HG02870 (cell line): ENCODE results near the gene TMEM239.
"Not testable (repeated sequence)": the region's sequence is repeated elsewhere in the genome, so short reads cannot be mapped to it uniquely, and the experiment has no call there.

Experiments used
- ATAC-seq: cut with Tn5 transposase; IDR thresholded peaks from one replicate; pipeline ENCODE4 v1.9.1; 2021; ENCODE audit warnings: mild to moderate bottlenecking, moderate library complexity; ENCODE audit not compliant: unreplicated experiment

The TMEM239 gene

DNA sequence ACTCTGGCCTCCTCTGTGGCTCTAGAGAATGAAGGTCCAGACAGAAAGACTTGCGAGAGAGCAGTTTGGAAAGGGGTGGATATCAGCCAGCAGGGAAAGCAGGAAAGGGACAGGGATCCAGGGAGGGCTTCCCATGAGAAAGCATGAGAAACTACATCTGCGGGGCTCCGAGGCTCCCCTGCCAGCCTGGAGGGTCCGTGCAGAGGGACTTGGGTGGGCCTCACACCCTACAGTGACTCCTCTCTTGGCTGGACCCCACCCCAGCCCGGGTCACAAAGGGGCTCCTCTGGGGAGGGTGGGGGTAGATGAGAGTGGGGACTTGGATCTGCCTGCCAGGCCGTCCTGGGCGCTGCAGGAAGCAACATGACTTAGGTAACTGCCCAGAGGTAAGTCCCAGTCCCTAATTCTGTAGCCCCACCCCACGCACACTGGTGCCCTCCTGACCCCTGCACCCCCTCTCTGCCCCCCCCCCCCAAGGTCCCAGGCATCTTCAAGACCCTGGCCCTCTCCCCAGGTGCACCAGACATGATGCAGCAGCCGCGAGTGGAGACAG, at the start of gene TMEM239:
Gene TMEM239 (plus strand): TSS at position 335 of the 553 bp plus-strand sequence. CDS start 191 bp downstream, at position 526.
- ATAC-seq = no peak

DNA sequence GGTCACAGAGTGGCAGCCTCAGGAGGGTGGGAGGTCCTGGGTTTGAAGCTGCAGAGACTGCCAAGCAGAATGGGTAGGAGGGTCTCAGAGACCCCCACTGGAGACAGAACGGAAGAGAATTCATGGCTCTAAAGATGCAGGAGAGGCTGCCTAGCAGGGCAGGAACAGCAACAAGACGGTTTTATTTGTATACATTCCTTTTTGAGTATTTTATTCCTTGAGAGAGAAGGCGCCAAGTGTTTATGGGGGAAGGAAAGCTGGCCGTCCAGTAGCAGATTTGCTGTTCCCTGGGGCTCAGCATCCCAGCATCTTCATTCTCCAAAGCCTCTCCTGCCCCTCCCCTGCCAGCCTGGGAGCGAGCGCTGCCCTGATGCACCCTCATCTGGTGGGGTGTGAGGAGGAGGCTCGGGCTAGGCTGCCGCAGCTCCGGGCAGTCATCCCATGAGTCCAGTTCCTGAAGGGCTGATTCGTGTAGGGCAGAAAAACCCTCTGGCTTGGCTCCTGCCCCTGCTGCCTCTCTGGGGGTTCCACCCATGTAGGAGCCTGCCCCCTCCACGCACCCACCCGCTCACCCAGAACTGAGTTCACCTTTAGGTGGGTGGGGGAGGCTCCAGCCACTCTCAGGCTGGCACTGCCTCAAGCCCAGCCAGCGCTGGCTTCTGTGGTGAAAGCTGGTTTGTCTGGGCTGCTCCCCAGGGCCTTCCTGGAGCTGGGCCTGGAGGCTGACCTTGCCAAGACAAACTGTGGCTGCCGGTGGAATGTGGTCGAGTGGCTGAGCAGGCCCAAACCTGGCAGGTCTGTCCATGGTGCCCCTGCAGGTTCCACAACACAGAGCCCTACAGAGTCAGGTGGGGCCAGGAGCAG, 48.2 kb upstream of the TMEM239 start:
- ATAC-seq = no peak

DNA sequence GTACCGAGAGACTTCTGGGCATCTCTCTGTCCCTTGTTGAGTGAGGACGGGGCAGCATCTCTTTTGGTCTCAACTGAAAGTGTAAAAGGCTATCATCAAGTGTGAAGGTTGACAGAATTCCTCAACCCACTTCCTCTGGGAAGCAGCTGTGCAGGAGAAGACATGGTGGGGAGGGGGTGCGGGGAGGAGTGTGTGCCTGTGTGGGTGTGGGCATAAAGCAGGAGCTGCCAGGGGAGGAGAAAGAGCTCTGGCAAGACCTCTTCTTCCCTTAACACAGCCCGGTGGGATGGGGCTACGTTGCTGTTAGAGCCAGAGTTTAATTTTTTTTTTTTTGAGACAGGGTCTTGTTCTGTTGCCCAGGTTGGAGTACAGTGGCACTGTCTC, 47.5 kb upstream of the TMEM239 start:
- no peak for ATAC-seq

DNA sequence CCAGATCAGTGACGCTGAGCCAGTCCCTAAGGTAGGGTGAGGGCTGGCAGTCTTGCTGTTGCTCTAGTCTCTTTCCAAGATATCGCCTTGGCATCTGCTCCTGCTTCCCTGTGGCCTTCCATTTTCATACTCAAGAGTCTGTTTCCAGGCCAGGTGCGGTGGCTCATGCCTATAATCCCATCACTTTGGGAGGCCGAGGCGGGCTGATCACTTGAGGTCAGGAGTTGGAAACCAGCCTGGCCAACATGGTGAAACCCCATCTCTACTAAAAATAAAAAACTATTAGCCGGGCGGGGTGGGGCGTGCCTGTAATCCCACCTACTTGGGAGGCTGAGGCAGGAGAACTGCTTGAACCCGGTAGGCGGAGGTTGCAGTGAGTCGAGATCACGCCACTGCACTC, 46.1 kb upstream of the TMEM239 start:
- not testable (repeated sequence) for ATAC-seq

DNA sequence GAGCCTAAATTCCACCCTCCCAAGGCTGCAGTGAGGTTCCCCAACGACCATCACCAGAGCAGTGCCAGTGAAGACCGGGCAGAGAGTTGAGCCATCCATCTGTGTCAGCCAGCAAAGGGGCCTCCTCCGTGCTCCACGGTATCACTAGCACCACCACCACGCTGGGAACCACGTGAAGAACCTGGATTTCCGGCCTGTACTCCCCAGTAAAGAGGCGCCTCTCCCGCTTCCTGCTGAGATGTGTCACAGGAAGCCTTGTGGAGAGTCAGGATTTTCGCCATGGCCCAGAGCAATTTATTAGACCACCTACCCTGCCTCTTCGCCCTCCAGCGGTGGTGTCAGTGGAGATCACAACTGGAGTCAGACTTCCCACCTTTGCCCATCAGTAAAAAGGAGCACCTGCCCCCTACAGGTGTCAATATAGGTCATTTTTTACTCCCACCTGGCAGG, 44.5 kb upstream of the TMEM239 start:
- no peak for ATAC-seq

DNA sequence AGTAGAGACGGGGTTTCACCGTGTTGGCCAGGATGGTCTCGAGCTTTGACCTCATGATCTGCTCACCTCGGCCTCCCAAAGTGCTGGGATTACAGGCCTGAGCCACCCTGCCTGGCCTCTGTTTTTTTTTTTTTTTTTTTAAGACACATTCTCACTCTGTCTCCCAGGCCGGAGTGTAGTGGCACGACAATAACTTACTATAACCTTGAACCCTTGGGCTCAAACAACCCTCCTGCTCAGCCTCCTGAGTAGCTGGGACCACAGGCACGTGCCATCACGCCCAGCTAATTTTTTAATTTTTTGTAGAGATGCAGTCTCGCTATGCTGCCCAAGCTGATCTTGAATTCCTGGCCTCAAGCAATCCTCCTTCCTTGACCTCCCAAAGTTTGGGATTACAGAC, 42.4 kb upstream of the TMEM239 start:
- no peak for ATAC-seq

DNA sequence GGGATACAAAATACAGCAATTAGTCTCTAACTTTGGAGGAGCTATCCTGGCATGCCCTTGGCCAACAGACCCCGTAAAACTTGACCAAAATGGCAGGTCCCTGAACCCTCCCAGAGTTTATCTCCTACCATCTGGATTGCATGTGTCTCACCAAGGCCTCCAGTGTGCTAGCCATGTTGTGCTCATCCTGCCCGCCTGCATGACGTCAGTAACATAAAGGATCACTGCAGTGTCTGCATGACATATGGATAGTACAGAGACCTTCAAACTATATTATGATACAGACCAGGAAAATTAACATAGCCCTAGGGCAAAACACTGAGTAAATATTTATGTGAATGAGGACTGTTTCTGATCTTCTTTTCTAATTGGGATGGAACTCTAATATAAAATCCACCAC, 41.0 kb upstream of the TMEM239 start:
- no peak for ATAC-seq

DNA sequence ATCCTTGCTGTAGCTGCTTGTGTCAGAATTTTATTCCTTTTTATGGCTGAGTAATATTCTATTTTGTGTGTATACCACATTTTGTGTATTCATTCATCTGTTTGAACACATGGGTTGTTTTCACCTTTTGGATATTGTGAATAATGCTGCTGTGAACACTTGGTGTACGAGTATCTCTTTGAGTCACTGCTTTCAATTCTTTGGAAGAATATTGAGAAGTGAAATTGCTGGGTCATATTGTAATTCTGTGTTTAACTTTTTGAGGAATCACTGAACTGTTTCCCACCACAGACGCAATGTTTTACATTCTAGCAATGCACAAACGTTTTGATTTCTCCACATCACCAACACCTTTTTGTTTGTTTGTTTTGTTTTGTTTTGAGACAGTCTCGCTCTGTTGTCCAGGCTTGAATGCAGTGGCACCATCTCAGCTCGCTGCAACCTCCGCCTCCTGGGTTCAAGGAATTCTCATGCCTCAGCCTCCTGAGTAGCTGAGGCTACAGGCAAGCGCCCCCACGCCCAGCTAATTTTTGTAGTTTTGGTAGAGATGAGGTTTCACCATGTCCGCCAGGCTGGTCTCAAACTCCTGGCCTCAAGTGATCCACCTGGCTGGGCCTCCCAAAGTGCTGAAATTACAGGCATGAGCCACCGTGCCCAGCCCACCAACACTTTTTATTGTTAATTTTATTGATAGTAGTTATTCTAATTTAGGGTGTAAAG, 37.4 kb upstream of the TMEM239 start:
- no peak for ATAC-seq

DNA sequence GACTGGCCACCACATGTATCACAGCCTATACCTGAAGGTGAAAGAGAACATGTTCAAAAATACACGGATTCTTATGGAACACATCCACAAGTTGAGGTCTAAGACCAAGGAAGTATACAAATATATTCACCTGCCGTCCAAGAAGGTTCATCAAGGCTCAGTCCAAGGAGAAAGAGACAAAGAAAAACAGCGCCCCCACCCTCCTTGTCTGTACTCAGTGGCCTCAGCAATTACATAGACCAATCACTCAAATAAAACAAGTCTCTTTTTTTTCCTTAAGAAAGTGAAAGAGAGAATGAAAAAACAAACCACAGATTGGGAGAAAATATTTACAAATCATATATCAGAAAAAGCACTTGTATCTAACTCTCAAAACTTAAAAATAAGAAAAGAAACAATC, 35.2 kb upstream of the TMEM239 start:
- no peak for ATAC-seq

DNA sequence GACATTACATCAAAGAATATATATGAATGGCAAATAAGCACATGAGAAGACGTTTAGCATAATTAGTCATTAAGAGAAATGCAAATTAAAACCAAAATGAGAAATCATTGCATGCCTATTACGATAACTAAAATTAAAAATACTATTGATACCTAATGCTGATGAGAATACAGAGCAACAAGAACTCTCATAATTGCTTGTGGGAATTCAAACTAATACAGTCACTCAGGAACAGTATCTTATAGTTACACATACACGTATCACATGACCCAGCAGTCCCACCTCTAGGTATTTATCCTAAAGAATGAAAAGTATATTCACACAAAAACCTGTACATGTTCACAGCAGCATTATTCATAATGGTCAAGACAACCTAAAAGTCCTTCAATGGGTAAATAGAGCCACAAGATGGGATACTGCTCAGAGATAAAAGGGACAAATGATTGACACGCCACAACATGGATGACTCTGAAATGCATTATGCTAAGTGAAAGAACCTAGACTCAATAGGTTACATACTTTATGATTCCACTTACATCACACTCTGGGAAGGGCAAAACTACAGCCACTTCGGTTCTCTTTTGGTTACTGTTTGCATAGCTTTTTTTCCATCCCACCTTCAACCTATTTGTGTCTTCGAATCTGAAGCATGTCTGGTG, 32.1 kb upstream of the TMEM239 start:
- no peak for ATAC-seq

DNA sequence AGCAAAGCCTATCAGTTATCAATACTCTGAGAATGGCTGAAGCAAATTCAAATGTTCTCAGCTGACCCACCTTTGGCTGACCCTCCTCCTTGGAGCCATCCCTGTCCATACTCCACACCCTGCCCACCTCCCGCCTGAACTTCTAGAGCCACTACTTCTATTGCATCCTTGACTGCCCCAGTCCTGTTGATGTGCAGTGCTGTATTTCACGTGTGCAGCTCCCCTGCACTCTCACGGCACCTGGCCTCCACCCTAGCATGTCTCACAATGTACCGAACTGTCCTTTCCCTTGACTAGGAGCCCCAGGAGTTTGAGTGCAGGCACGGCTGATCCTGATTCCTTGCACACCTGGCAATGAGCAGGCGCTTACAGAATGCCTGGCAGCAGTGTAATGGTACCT, 22.7 kb upstream of the TMEM239 start:
- no peak for ATAC-seq

DNA sequence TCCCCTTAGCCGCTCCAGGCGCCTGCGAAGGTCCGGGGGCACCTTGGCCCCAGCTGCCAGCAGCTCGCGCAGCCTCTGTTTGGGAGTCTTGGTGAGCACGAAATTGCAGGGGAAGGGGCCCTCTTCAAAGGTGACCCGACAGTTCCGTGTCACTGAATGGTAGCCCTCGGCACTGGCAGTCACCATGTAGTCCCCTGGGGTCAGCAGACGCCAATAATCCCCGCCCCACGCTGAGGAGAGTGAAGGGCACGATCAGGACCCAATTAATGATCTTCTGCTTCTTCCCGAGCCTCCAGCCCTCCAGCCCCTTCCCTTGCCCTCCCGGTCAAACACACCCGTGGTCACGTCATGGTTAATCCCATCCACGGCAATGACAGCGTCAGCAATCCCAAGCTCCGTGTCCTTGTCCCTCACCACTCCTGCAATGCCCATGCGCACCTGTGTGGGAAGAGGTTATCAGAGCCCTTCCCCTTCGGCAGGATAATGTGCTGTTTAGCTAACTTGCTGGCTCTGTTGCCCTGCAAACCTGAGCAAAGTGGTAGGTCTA, 21.9 kb upstream of the TMEM239 start:
- ATAC-seq = no peak

DNA sequence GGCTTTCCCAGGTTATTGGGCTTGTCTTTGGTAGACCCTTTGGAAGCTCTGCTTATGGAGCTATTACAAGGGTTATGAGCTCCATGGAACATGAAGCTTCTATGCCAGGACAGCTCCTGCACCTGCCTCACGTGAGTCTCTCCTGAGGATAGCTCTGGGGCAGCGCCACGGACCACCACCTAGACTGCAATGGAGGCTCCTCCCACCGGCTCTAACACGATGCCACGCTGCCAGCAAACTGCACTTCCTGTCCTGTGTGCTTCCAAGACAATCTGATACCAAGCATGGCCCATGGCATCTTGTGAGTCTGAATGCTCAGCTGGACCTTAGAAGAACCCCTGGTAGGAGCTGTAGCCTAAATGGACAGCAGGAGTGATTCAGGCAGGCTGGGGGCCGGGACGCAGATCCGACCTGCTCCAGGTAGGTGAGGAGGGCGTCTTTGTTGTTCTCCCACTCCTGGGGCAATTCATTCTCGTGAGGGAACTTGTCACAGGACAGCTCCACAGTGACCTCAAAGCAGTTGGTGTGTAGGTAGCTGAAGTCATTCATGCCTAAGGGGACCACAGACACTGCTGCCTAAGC, 21.2 kb upstream of the TMEM239 start:
- no peak for ATAC-seq

DNA sequence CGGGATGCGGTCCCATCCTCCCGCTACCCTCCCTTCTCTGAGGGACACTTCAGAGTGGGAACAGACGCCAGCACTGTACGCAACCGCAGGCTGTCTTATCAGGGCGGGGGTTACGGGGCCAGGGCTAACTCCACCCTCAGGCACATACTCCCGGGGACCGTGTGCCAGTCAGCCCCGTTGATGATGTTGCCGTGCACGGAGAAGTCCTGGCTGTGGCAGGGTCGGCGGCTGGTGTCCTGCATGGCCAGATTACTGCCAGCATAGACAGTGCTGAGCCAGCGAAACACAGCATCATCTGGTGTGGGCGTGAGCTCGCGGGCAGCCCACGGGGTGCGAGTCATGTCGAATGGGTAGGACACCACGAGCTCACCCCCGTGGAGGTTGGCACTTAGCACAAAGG, 20.7 kb upstream of the TMEM239 start:
- no peak for ATAC-seq

DNA sequence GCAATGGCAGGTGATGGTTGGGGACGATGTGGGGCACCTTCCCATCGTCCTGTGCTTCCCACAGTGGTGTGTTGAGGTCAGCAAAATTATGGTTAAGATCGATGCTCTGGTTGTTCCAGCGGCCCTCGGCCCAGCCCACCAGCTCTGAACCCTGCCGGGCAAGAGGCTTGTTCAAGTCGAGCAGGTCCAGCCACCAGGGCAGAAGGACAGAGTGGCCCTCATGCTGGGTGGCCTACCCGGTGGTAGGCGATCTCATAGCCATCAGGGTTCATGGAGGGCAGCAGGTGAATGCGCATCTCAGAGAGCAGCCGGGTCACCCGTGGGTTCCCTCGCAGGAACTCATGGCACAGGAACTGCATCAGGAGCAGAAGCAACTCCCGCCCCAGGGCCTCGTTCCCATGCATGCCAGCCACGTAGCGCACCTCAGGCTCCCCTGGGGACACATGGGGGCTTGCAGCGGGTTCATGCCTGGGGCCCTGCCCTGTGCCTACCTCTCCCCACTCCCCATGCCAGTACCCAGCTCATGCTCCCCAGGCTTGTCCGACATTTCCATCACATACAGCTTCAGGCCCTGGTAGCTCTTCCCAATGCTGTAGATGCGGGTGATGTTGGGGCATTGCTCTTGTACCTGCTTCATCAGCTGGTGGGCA, 20.0 kb upstream of the TMEM239 start:
- ATAC-seq = no peak

DNA sequence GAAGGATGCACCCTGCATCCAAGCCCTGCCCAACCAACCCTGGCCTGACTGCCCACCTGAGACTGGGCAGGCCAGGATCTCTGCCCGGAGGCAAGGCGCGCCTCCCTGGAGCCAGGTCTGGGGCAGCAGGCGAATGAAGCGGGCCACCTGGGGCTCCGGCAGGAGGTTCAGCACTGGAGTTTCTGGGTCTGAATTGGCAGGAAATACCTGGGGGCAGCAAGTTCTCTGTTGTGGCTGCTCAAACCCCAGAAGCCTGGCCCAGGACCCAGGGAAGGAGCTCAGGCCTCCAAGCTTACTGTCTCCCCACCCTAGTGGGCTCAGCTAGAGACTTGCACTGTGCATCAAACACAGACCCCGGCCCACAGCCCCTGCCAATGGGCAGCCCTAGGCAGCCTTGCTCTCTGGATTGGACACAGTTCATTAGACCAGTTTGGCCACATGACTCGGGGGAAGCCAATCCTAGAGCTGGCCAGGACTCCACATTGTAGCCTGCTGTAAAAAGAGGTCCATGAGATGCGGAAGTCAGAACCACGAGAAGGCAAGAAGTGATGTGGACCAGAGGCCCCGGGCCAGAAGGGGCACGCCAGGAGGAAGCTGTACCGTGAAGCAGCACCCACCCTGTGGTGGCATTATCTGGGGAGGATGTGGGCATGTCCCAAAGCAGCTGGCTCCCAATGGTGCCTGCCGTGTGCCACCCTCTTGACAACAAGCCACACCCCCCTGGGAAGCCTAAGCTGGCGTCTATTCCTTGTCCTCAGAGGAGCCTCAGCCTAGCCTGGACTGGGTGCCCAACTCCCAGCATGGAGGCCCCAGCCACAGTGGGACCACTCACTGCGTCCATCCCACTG, 18.8 kb upstream of the TMEM239 start:
- ATAC-seq = no peak

DNA sequence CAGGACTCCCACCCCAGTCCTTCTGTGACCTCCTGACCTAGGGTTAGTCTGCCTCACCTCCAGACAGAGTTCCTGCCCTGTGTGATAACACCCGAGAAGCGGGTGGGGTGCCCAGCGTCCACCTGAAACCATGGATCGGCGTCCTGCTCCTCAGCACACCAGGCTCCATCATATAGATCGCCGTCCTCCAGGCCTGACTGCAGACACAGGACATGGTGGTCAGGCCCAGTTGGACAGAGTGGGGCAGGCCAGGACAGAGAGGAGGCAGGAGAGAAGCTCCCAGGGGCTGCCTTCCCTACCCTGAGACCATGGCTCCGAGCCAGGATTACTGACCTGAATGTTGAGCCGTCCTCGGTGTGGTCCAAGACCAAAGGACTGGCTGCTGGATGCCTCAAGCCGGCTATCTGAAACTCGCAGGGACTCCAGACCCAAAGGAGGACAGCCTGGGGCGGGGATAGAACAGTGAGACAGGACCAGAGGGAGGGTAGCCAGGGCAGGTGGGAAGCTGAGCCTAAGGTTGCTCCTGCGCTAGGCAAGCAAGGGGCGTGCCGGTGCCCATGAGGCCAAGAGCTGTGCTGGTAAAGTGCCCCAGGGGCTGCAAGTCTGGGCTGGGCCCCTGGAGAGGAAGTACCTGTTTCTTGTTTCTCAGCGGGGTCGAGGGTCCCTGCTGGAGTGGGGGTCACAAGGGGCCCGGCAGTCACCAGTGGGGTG, 17.9 kb upstream of the TMEM239 start:
- no peak for ATAC-seq

DNA sequence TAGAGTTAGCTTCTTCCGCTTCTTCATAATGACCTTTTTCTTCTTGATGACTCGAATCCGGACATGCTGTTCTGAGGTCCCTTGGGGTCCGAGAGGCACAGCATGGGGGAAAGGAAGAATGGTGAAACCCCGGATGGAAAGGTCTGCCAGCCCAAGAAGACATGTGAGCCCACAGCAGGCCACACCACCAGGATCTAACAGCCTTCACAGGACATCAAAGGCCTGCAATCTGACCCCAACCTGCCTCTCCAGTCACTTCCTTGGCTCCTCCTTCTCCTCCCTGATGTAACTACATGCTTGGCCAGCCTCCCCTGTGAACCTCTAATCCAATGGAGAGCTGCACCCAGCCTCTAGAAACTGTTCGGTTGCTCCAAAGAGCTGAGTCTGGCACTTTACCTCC, 17.4 kb upstream of the TMEM239 start:
- ATAC-seq = no peak

DNA sequence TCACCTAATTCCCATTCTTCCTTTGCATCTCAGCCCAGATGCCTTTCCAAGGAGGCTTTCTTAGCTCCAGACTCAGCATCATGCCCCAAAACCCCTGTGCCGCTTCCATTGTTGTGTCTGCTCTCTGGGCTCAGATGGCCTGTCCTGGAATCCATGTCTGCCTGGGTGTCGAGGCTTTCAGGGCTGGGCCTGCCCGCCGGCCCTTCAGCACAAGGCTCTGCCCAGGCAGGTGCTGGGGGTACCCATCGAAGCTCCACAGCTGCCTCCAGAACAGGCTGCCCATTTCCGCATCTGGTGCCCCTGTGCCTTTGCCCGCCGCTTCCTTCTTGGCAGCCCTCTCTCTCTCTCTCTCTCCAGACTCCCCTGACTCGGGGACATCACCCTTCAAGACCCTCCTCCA, 16.9 kb upstream of the TMEM239 start:
- no peak for ATAC-seq
